Cerebellar cortex (tissue), 1 donor: ENCODE results near the gene KCNMA1.

Experiments used
- DNase-seq: peaks from one replicate; pipeline ENCODE4 v3.0.0-alpha.2; 2015; ENCODE audit warnings: low spot score

The KCNMA1 gene

GRCh38 chr10:77507291-77507880 is 130.2 kb downstream of the KCNMA1 start:
- no peak for DNase-seq

GRCh38 chr10:77506517-77507200 is 130.9 kb downstream of the KCNMA1 start:
- no peak for DNase-seq

- DNase-seq = no peak
Observed at GRCh38 chr10:77505431-77506334, 131.9 kb downstream of the KCNMA1 start.

GRCh38 chr10:77504873-77505257 is 132.7 kb downstream of the KCNMA1 start:
- no peak for DNase-seq

- DNase-seq = no peak
Observed at GRCh38 chr10:77504196-77504872, 133.3 kb downstream of the KCNMA1 start.

GRCh38 chr10:77501846-77502261 is 135.8 kb downstream of the KCNMA1 start:
- DNase-seq = no peak

- DNase-seq = peak; percentile 16
Observed at GRCh38 chr10:77501152-77501845, 136.3 kb downstream of the KCNMA1 start.

GRCh38 chr10:77500754-77501151 is 136.9 kb downstream of the KCNMA1 start:
- DNase-seq = no peak

- no peak for DNase-seq
Observed at GRCh38 chr10:77498829-77499228, 138.8 kb downstream of the KCNMA1 start.

- no peak for DNase-seq
Observed at GRCh38 chr10:77498210-77498609, 139.4 kb downstream of the KCNMA1 start.

GRCh38 chr10:77497748-77498147 is 139.9 kb downstream of the KCNMA1 start:
- no peak for DNase-seq

GRCh38 chr10:77496941-77497420 is 140.6 kb downstream of the KCNMA1 start:
- DNase-seq = no peak

- no peak for DNase-seq
Observed at GRCh38 chr10:77494756-77495541, 142.7 kb downstream of the KCNMA1 start.

GRCh38 chr10:77494327-77494726 is 143.3 kb downstream of the KCNMA1 start:
- DNase-seq = no peak

- DNase-seq = no peak
Observed at GRCh38 chr10:77493851-77494261, 143.8 kb downstream of the KCNMA1 start.

GRCh38 chr10:77493239-77493806 is 144.3 kb downstream of the KCNMA1 start:
- no peak for DNase-seq

- DNase-seq = no peak
Observed at GRCh38 chr10:77492368-77492994, 145.1 kb downstream of the KCNMA1 start.

GRCh38 chr10:77490534-77491314 is 146.9 kb downstream of the KCNMA1 start:
- no peak for DNase-seq

GRCh38 chr10:77486517-77486916 is 151.1 kb downstream of the KCNMA1 start:
- no peak for DNase-seq
